Measurements from ENCODE around the gene CARHSP1. TPM values are rescaled to one million over a fixed set of nuclear protein-coding genes. Genes with fewer than 3 reads are reported as not detected.
A peak's percentile ranks its signal among the peaks of the same experiment; 100 is the strongest.
"Not testable (repeated sequence)": the region's sequence is repeated elsewhere in the genome, so short reads cannot be mapped to it uniquely, and the experiment has no call there.

CARHSP1 gene
- total RNA-seq, 2 experiments from 2014 or later, result 65.2 to 66.4 TPM

DNA sequence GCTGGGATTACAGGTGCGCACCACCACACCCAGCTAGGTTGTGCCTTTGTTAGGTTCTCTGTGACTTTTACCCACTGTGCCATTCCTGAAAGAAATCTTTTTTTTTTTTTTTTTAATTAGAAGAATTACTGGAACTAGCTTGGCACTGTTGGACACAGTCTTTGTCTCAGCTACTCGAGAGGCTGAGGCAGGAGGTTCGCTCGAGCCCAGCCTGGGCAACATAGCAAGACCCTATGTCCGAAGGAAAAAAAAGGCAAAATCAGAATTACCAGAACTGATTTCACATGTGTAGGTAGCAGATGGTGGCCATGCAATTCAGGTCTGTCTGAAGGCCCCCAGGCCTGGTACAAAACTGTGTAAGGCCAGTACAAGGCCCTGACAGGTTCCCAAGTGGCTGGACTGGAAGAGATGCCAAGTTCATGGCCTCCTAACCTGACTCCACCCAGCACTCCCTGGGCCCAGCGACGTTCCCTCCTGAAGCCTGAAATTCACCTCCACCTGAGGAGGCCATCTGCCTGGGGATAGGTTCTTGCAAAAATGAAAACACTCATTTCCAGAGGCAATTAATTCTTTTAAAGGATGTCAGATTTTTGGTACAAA, 23.0 kb downstream of the CARHSP1 start:
- no peak overlapping the region for H3K27ac Mint-ChIP-seq
- no peaks in the 10 kb centered on the region for H3K27me3 Mint-ChIP-seq
- DNase-seq, result no peak
- H3K4me3 Mint-ChIP-seq, result no peak overlapping the region
- peaks cover 13% of the 10 kb centered on the region for H3K4me1 Mint-ChIP-seq
- no peaks in the 10 kb centered on the region for H3K9me3 Mint-ChIP-seq
- H3K36me3 Mint-ChIP-seq, result peaks cover 9% of the 10 kb centered on the region

DNA sequence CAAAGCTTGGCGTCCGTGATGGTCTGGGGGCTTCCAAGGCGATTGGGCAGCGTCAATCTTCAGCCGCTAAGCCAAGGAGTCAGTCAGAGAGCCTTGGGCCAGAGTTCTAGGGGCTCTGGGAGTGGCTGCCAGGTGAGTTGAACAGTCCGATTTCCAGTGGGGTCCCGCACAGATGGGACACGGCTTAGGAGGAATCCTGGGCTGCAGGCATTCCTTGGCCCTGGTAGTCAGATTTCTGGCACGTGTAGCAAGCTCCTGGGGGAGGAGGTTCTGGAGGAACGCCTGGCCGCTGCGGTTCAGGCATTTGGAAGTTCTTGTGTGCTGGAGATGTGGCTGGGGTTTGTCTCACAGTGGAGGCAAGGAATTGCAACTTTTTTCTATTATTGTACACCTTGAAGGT, 25.5 kb downstream of the CARHSP1 start:
- H3K36me3 Mint-ChIP-seq, DNase-seq, H3K9me3 Mint-ChIP-seq, H3K27me3 Mint-ChIP-seq, H3K4me3 Mint-ChIP-seq, H3K27ac Mint-ChIP-seq, H3K4me1 Mint-ChIP-seq: not testable (repeated sequence)

DNA sequence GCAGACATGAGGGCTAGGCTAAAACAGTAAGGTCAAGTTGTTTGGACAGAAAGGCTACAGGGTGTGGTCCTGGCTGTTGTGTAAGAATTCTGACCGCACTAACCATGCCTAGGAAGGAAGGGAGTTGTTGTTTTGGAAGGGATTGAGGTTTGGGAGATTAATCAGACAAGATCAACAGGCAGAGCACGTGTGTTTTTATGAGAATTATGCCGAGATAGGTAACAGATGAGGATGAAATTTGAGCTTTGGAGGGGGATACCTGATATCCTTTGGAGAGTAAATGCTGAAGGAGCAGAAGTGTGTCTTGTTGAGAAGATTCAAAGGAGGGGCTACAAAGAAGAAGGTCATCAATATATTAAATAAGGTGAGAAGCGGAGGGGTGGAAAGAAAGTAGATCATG, 26.8 kb downstream of the CARHSP1 start:
- not testable (repeated sequence) for H3K4me3 Mint-ChIP-seq, H3K4me1 Mint-ChIP-seq, H3K9me3 Mint-ChIP-seq, DNase-seq, H3K27ac Mint-ChIP-seq, H3K27me3 Mint-ChIP-seq, H3K36me3 Mint-ChIP-seq

DNA sequence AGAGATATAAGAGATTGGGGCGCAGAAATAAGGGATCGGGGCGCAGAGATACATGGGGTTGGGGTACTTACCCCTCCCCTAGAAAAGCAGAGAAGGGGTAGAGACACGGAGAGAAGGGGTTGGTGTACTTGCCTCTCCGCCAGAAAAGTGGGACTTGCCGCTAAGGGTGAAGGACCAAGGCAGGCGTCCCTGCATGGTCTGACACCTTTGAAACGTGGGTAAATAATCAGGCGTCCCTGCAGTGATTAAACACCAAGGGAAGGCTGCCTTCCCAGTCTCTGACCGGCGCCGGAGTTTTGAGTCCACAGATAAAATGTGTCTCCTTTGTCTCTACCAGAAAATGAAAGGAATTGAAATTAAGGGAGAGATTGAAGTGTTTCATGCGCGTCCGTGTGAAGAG, 31.2 kb downstream of the CARHSP1 start:
- not testable (repeated sequence) for H3K27ac Mint-ChIP-seq

GRCh38 chr16:8836797-8837196, 32.0 kb downstream of the CARHSP1 start:
- H3K4me1 Mint-ChIP-seq, DNase-seq, H3K36me3 Mint-ChIP-seq, H3K27ac Mint-ChIP-seq, H3K4me3 Mint-ChIP-seq, H3K27me3 Mint-ChIP-seq, H3K9me3 Mint-ChIP-seq: not testable (repeated sequence)

More for the DNA sequence above, 31.2 kb downstream of the CARHSP1 start:
- not testable (repeated sequence) for H3K4me1 Mint-ChIP-seq, H3K36me3 Mint-ChIP-seq, H3K4me3 Mint-ChIP-seq, H3K9me3 Mint-ChIP-seq, H3K27me3 Mint-ChIP-seq, DNase-seq

DNA sequence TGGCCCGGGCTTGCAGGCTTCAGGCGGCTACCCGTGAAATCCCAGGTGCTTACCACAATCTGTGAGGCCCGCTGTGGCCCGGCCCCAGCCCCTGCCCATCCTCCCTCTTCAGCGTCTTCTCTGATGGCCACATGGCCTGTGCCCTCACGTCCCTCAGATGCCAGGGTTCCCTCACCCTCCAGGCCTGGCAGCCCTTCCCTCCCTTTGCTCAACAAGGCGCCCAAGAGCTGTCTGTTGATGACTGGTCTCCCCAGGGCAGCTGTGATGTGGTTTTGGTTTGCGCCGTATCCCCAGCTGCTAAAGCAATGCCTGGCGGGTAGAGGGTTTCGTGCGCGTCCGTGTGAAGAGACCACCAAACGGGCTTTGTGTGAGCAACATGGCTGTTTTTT, 36.1 kb downstream of the CARHSP1 start:
- H3K4me1 Mint-ChIP-seq, result peaks cover 14% of the 10 kb centered on the region
- no peaks in the 10 kb centered on the region for H3K9me3 Mint-ChIP-seq
- H3K27ac Mint-ChIP-seq, result peak overlapping the region; percentile 43
- no peak for DNase-seq
- no peaks in the 10 kb centered on the region for H3K27me3 Mint-ChIP-seq
- no peak overlapping the region for H3K4me3 Mint-ChIP-seq
- peaks cover 37% of the 10 kb centered on the region for H3K36me3 Mint-ChIP-seq

GRCh38 chr16:8831871-8832716, 36.7 kb downstream of the CARHSP1 start:
- Mint-ChIP-seq H3K4me3 (no peak overlapping the region), H3K9me3 (no peaks in the 10 kb centered on the region), H3K36me3 (peaks cover 37% of the 10 kb centered on the region), H3K27me3 (no peaks in the 10 kb centered on the region), H3K27ac (no peak overlapping the region), H3K4me1 (peaks cover 14% of the 10 kb centered on the region)
- no peak for DNase-seq

- Mint-ChIP-seq H3K27ac (no peak overlapping the region), H3K9me3 (no peaks in the 10 kb centered on the region), H3K36me3 (peaks cover 37% of the 10 kb centered on the region), H3K4me1 (peaks cover 14% of the 10 kb centered on the region), H3K27me3 (no peaks in the 10 kb centered on the region), H3K4me3 (no peak overlapping the region)
- no peak for DNase-seq
Measured at GRCh38 chr16:8831450-8831849, 37.4 kb downstream of the CARHSP1 start.

GRCh38 chr16:8828541-8829165, 40.2 kb downstream of the CARHSP1 start:
- H3K9me3 Mint-ChIP-seq, result no peaks in the 10 kb centered on the region
- DNase-seq, result no peak
- no peak overlapping the region for H3K27ac Mint-ChIP-seq
- H3K36me3 Mint-ChIP-seq, result peaks cover 40% of the 10 kb centered on the region
- peaks cover 14% of the 10 kb centered on the region for H3K4me1 Mint-ChIP-seq
- no peak overlapping the region for H3K4me3 Mint-ChIP-seq
- H3K27me3 Mint-ChIP-seq, result no peaks in the 10 kb centered on the region

DNA sequence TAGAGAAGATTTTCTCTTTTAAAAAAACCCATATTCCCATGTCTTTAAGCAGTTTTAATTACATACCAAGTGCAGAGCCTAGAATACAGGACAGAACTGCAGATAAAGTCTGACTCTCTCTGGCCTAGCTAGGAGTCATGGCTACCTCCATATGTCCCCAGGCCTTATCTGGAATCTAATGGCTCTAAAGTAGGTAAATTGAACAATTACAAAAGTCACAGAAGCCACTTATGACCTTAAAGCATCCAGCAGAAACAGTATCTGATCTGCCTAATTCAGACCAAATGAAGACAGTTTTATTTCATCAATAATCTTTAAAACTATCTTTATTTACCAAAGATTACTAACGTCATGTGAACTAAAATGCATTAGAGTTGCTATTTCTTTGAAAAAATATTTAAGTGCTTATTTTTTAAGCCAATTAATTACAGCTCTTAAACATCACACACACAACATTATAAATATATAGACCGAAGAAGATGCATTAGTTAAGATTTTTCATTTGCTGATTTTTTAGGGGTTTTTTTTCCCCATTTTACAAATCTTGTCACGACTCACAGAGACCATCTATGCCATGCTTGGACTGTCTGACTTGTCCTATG, 42.4 kb downstream of the CARHSP1 start:
- DNase-seq, result no peak
- Mint-ChIP-seq H3K4me3 (no peak overlapping the region), H3K9me3 (no peaks in the 10 kb centered on the region), H3K27ac (no peak overlapping the region), H3K4me1 (peaks cover 5% of the 10 kb centered on the region), H3K27me3 (no peaks in the 10 kb centered on the region), H3K36me3 (peaks cover 43% of the 10 kb centered on the region)

DNA sequence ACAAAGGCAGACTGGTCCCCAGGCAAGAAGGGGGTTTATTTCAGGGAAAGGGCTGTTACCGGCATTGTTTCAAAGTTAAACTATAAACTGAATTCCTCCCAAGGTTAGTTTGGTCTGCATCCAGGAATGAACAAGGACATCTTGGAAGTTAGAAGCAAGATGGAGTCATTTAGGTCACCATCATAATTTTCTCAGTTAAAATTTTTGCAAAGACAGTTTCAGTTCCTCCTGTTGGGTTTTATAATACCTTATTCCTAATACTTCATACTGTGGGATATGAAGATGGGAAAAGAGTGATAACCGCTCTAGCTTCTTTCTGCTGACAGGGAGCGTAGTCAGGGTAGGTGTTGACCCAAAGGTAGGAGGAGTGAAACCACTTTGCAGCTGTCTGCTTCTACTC, 46.4 kb downstream of the CARHSP1 start:
- peaks cover 39% of the 10 kb centered on the region for H3K36me3 Mint-ChIP-seq
- no peak for DNase-seq
- H3K4me1 Mint-ChIP-seq, result peaks cover 1% of the 10 kb centered on the region
- H3K9me3 Mint-ChIP-seq, result no peaks in the 10 kb centered on the region
- no peak overlapping the region for H3K27ac Mint-ChIP-seq
- no peak overlapping the region for H3K4me3 Mint-ChIP-seq
- no peaks in the 10 kb centered on the region for H3K27me3 Mint-ChIP-seq

DNA sequence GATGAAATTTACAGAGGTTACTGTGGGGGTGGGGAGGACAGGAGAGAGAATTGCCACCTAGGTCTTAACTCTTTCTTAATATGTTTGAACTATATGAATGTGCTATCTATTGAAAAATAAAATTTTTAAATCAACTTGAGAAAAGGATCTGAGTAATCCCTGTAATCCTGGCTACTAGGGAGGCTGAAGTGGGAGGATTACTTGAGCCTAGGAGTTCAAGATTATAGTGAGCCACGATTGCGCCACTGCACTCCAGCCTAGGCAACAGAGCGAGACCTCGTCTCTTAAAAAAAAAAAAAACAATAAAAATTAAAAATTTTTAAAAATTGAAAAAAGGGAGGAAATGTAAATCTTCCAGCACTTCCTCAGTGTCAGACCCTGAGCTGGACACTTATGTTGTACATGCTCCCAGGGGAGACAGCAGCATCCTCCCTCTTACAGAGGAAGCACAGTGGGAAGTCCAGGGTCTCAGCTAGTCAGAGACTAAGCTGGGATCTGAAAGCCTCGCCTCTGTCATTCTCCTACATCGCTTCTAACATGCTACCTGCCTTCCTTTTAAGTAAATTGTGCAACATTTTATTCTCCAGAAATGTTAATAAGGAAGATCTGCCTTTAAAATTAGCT, 49.3 kb downstream of the CARHSP1 start:
- Mint-ChIP-seq H3K36me3 (peaks cover 57% of the 10 kb centered on the region), H3K27ac (no peak overlapping the region), H3K9me3 (no peaks in the 10 kb centered on the region), H3K4me3 (no peak overlapping the region), H3K4me1 (peaks cover 15% of the 10 kb centered on the region), H3K27me3 (no peaks in the 10 kb centered on the region)
- no peak for DNase-seq

DNA sequence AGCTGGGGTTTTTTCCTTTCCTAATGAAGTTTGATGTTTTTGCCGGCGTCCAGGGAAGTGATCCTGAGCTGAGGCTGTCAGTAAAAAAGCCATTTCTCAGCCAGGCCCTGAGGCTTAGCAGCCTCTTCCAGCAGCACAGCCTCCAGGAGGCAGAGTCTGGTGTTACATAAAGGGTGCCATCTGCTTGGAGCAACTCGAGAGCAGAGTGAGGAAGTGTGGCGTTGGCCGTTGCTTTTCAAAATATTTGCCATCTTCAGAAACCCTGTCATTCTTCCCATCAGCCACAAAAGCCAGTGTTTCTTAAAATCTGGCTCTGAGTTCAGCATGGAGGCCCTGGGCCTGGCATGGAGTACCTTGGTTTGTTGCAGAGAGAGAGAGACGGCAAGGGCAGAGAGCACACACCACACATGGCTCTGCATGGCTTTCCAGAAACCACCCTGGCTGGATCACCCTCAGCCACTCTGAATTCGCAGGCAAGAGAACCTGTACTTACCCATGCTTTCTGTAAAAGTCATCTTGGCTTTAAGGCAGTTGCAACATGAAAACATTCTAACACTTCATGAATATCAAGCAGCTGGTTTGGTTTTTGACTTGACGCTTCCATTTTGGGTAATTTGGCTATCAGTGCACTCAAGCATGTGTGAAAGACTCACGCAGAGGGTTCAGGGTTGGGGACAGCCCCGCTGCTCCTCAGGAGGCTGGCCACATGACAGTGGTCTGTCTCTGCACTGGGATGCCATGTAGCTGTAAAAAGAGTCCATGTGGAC, 50.1 kb downstream of the CARHSP1 start:
- Mint-ChIP-seq H3K4me1 (peaks cover 19% of the 10 kb centered on the region), H3K36me3 (peaks cover 65% of the 10 kb centered on the region), H3K9me3 (no peaks in the 10 kb centered on the region), H3K27me3 (no peaks in the 10 kb centered on the region), H3K27ac (no peak overlapping the region), H3K4me3 (no peak overlapping the region)
- no peak for DNase-seq

DNA sequence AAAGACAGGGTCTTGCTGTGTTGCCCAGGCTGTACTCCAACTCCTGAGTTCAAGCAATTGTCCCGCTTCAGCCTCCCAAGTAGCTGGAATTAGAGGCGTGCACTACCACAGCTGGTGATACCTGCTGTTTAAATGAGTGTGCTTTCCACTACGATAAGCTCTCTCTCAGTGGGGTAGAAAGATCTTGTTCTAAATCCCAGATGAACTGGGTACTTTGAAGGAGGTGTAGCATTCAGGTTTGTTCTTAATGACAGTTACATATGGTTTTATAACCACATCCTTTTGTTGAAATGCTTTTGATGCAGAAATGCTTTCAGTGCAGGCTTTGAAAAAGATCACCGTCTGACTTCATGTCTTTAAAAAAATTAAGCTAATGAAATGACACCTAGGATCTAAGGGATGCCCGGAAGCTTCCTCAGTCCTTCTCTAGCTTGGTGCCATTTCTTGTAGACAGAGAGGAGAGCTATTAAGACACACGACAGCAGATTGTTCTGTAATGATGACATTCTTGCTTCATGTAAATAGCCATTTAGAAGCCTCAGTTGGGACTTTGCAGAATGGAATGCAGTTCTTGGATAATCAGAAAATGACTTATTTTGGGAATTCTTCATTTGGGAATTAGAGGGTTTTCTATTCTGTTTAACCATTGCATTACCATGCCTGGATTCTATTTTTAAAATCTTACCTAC, 51.7 kb downstream of the CARHSP1 start:
- Mint-ChIP-seq H3K27ac (peak overlapping the region; percentile 63), H3K27me3 (no peaks in the 10 kb centered on the region), H3K4me1 (peaks cover 27% of the 10 kb centered on the region), H3K36me3 (peaks cover 66% of the 10 kb centered on the region), H3K4me3 (no peak overlapping the region), H3K9me3 (no peaks in the 10 kb centered on the region)
- DNase-seq, result no peak
